Stimulated activated CD4-positive, alpha-beta T cell treated with anti-CD3 and anti-CD28 coated beads, Interleukin-1b, Interleukin-23, amount 100 ng/mL, for 48 hours (primary cell): Measurements from ENCODE around the gene PPIL6.
A peak's percentile ranks its signal among the peaks of the same experiment; 100 is the strongest.
"Not testable (repeated sequence)": the region's sequence is repeated elsewhere in the genome, so short reads cannot be mapped to it uniquely, and the experiment has no call there.

Experiments
- DNase-seq: peaks from one replicate; pipeline ENCODE4 v3.0.0-alpha.2; 2020

PPIL6 gene

GRCh38 chr6:109466212-109466923 lies 25.9 kb upstream of the PPIL6 start:
- DNase-seq = no peak

GRCh38 chr6:109465772-109466171 lies 25.3 kb upstream of the PPIL6 start:
- no peak for DNase-seq

GRCh38 chr6:109461733-109462526 lies 21.5 kb upstream of the PPIL6 start:
- DNase-seq = no peak

GRCh38 chr6:109461205-109461604 lies 20.8 kb upstream of the PPIL6 start:
- DNase-seq = not testable (repeated sequence)

- DNase-seq = no peak
Observed at GRCh38 chr6:109460161-109460829, 19.9 kb upstream of the PPIL6 start.

GRCh38 chr6:109458774-109459531 lies 18.5 kb upstream of the PPIL6 start:
- peak; percentile 41 for DNase-seq

- no peak for DNase-seq
Observed at GRCh38 chr6:109457562-109457996, 17.2 kb upstream of the PPIL6 start.

GRCh38 chr6:109456710-109457561 lies 16.5 kb upstream of the PPIL6 start:
- DNase-seq = no peak

GRCh38 chr6:109456111-109456583 lies 15.7 kb upstream of the PPIL6 start:
- no peak for DNase-seq

- peak; percentile 56 for DNase-seq
Observed at GRCh38 chr6:109455437-109456110, 15.1 kb upstream of the PPIL6 start, which contains the start of gene MICAL1. MICAL1 (minus strand) TSS chr6:109455772; CDS start chr6:109454196, 1,576 bp downstream.

GRCh38 chr6:109454496-109455436 lies 14.3 kb upstream of the PPIL6 start:
- peak; percentile 63 for DNase-seq

GRCh38 chr6:109453594-109454495 lies 13.4 kb upstream of the PPIL6 start:
- DNase-seq = no peak

GRCh38 chr6:109453156-109453555 lies 12.7 kb upstream of the PPIL6 start:
- no peak for DNase-seq

GRCh38 chr6:109452181-109452580 lies 11.8 kb upstream of the PPIL6 start:
- no peak for DNase-seq

- DNase-seq = no peak
Observed at GRCh38 chr6:109451376-109451775, 10.9 kb upstream of the PPIL6 start.

GRCh38 chr6:109450801-109451200 lies 10.4 kb upstream of the PPIL6 start:
- no peak for DNase-seq

GRCh38 chr6:109449795-109450673 lies 9.6 kb upstream of the PPIL6 start:
- no peak for DNase-seq
